Stimulated activated CD4-positive, alpha-beta T cell treated with anti-CD3 and anti-CD28 coated beads, Interleukin-1b, Interleukin-23, amount 100 ng/mL, for 4 hours (primary cell): Measurements from ENCODE around the gene KCP.

Source experiments
- DNase-seq, 2 donors: peaks; one replicate each; pipeline ENCODE4 v3.0.0-alpha.2; 2020; ENCODE audit warnings: low read depth in 2 of 2

The KCP gene

GRCh38 chr7:128827971-128828711 lies 82.4 kb downstream of the KCP start:
- DNase-seq: no peak

DNA sequence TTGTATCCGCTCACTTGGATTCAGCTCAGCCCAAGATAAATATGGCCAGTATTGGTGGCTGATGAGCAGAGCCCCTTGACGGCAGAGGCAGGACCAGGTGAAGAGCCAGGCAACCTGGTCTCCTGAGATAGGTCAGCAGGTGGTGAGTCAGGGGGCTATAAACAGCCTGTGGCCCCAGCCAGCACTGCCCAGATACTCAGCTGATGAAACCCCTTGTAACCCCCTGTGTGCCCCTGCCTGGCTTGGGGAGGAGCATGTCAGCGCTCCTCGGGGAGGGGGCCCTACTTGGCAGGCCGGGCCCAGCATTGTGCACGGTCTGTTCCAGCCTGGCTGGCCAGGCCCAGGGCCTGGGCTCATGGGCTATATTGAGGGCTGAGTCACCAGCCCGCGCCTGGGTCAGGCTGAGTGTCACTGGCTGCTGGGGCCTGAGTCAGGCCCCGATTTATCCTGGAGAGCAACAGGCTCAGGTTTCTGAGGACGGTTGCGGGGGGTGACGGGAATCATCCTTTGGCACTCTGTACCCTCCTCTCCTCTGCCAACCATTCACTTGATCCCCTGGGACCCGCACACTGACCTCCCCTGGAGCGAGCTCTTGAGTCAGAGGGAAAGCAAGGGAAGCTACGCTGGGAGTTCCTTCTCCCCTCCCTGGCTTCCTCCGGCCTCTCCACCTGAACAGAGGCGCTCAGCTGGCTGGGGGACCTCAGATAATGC lies 83.1 kb downstream of the KCP start:
- DNase-seq: no peak

- DNase-seq: no peak
These were observed 83.6 kb downstream of the KCP start for GRCh38 chr7:128826916-128827247.
